AG09319 (cell line): ENCODE data around the gene DDR2.

Experiments
- DNase-seq: peaks from one replicate; pipeline ENCODE4 v3.0.0-alpha.2; 2010; ENCODE audit warnings: low read depth; ENCODE audit errors: extremely low read depth
- CTCF ChIP-seq: IDR thresholded peaks from 2 replicates; pipeline ENCODE4 v1.5.1; 2011; ENCODE audit warnings: low read depth, mild to moderate bottlenecking, inconsistent platforms, low read length, moderate library complexity

DDR2 gene

GRCh38 chr1:162706003-162706402 is 73.7 kb downstream of the DDR2 start:
- TF ChIP-seq CTCF: no peak
- DNase-seq: no peak

- no peak for TF ChIP-seq CTCF
- DNase-seq: no peak
Observed at GRCh38 chr1:162706606-162707005, 74.3 kb downstream of the DDR2 start.

- no peak for DNase-seq
- no peak for TF ChIP-seq CTCF
Observed at GRCh38 chr1:162708286-162708685, 76.0 kb downstream of the DDR2 start.

- no peak for DNase-seq
- no peak for TF ChIP-seq CTCF
Observed at GRCh38 chr1:162709132-162709860, 77.0 kb downstream of the DDR2 start.

GRCh38 chr1:162709870-162710269 is 77.6 kb downstream of the DDR2 start:
- no peak for DNase-seq

GRCh38 chr1:162710345-162710744 is 78.1 kb downstream of the DDR2 start:
- TF ChIP-seq CTCF: no peak
- DNase-seq: peak; percentile 44

More at GRCh38 chr1:162709870-162710269, 77.6 kb downstream of the DDR2 start:
- no peak for TF ChIP-seq CTCF

- no peak for TF ChIP-seq CTCF
- no peak for DNase-seq
Observed at GRCh38 chr1:162710780-162711465, 78.7 kb downstream of the DDR2 start.
